ENCODE results near the gene LPCAT2.

GRCh38 chr16:55474821-55475220, 34.1 kb upstream of the LPCAT2 start:
- no peak for TF ChIP-seq CTCF (IDR thresholded peaks at IDR 0.05)
- TF ChIP-seq POLR2A (IDR thresholded peaks at IDR 0.05) = no peak
